HepG2 (cell line): ENCODE data around the gene NPBWR2. TPM values are rescaled to one million over a fixed set of nuclear protein-coding genes. Genes with fewer than 3 reads are reported as not detected.
A peak's percentile ranks its signal among the peaks of the same experiment; 100 is the strongest.

Experiments
- ATAD3A ChIP-seq: sonication (generic); formaldehyde crosslinking; IDR thresholded peaks from 2 replicates; pipeline ENCODE4 v1.4.0; 2020; ENCODE audit warnings: missing genetic modification reagents
- ATF1 ChIP-seq: IDR thresholded peaks from 2 replicates; pipeline ENCODE4 v1.6.1; 2016; ENCODE audit warnings: mild to moderate bottlenecking, control low read depth
- CAMTA2 ChIP-seq: sonication (generic); formaldehyde crosslinking; IDR thresholded peaks from 2 replicates; pipeline ENCODE4 v1.4.0; 2020; ENCODE audit warnings: mild to moderate bottlenecking, missing genetic modification reagents, borderline replicate concordance
- E2F1 ChIP-seq: sonication (generic); formaldehyde crosslinking; IDR thresholded peaks from 2 replicates; pipeline ENCODE4 v1.5.0; 2020; ENCODE audit warnings: missing genetic modification reagents
- ETV6 ChIP-seq: sonication (generic); formaldehyde crosslinking; conservative IDR thresholded peaks from 2 replicates; pipeline ENCODE4 v1.4.0; 2020; ENCODE audit warnings: missing genetic modification reagents
- HDAC1 ChIP-seq: sonication (generic); formaldehyde crosslinking; IDR thresholded peaks from 2 replicates; pipeline ENCODE4 v1.5.1; 2020; ENCODE audit warnings: mild to moderate bottlenecking, missing genetic modification reagents
- HMG20B ChIP-seq: conservative IDR thresholded peaks from 2 replicates; pipeline ENCODE4 v1.6.1; 2016; ENCODE audit warnings: missing genetic modification reagents, missing compliant biosample characterization
- MEIS2 ChIP-seq: sonication (generic); formaldehyde crosslinking; IDR thresholded peaks from 2 replicates; pipeline ENCODE4 v1.9.0; 2021; ENCODE audit warnings: mild to moderate bottlenecking, missing genetic modification reagents
- MIER2 ChIP-seq: IDR thresholded peaks from 2 replicates; pipeline ENCODE4 v1.6.1; 2016; ENCODE audit warnings: missing biosample characterization, missing genetic modification reagents
- NFKBIZ ChIP-seq: IDR thresholded peaks from 2 replicates; pipeline ENCODE4 v1.6.1; 2018; ENCODE audit warnings: missing genetic modification reagents, missing compliant biosample characterization
- PAX8 ChIP-seq: sonication (generic); formaldehyde crosslinking; IDR thresholded peaks from 2 replicates; pipeline ENCODE4 v1.8.0; 2022; ENCODE audit warnings: mild to moderate bottlenecking, missing genetic modification reagents, borderline replicate concordance
- RFX5 ChIP-seq: IDR thresholded peaks from 2 replicates; pipeline ENCODE4 v1.6.1; 2011; ENCODE audit warnings: low read depth, low read length, improper control_type of control experiment
- RFXAP ChIP-seq: sonication (generic); formaldehyde crosslinking; IDR thresholded peaks from 2 replicates; pipeline ENCODE4 v1.4.0; 2020; ENCODE audit warnings: missing genetic modification reagents, borderline replicate concordance
- SMC3 ChIP-seq: IDR thresholded peaks from 2 replicates; pipeline ENCODE4 v1.6.1; 2011; ENCODE audit warnings: low read length, improper control_type of control experiment
- SRF ChIP-seq: IDR thresholded peaks from 2 replicates; pipeline ENCODE4 v1.6.1; 2011; ENCODE audit warnings: mild to moderate bottlenecking, low read depth, low read length, moderate library complexity
- TBX2 ChIP-seq: sonication (generic); formaldehyde crosslinking; IDR thresholded peaks from 2 replicates; pipeline ENCODE4 v1.5.0; 2020; ENCODE audit warnings: missing genetic modification reagents, mild to moderate bottlenecking, borderline replicate concordance
- TRIM24 ChIP-seq: sonication (generic); formaldehyde crosslinking; IDR thresholded peaks from 2 replicates; pipeline ENCODE4 v1.8.0; 2022; ENCODE audit warnings: mild to moderate bottlenecking, missing genetic modification reagents
- ZFP62 ChIP-seq: sonication (generic); formaldehyde crosslinking; IDR thresholded peaks from 2 replicates; pipeline ENCODE4 v1.4.0; 2020; ENCODE audit warnings: missing genetic modification reagents
- ZNF546 ChIP-seq: sonication (generic); formaldehyde crosslinking; conservative IDR thresholded peaks from 2 replicates; pipeline ENCODE4 v1.8.1; 2023; ENCODE audit warnings: mild to moderate bottlenecking, missing genetic modification reagents
- ZNF577 ChIP-seq: sonication (generic); formaldehyde crosslinking; IDR thresholded peaks from 2 replicates; pipeline ENCODE4 v1.4.0; 2020; ENCODE audit warnings: mild to moderate bottlenecking, low read depth, missing genetic modification reagents, borderline replicate concordance
- ZNF589 ChIP-seq: sonication (generic); formaldehyde crosslinking; conservative IDR thresholded peaks from 2 replicates; pipeline ENCODE4 v1.8.0; 2022; ENCODE audit warnings: mild to moderate bottlenecking, moderate library complexity, missing genetic modification reagents
- polyA plus RNA-seq, 8 experiments: library from polyadenylated mRNA; depleted of rRNA in 3 of 8; stranded (reverse) in 7 of 8; unstranded in 1 of 8; fragments of >200 nt; fragmentation: Illumina TruSeq in 4 of 8; extraction: Trizol in 4 of 8; gene quantifications; 2 replicates each; pipeline versions ENCODE4 v1.2.1 to v1.2.3, GENCODE V29; 2011 to 2016; ENCODE audit warnings: low read depth in 4 of 8, missing spikeins in 1 of 8, mixed read lengths in 1 of 8; ENCODE audit not compliant: insufficient read depth in 1 of 8
- total RNA-seq, 5 experiments: library from RNA; depleted of rRNA; stranded (reverse); fragments of >200 nt; fragmentation: Illumina TruSeq; extraction: Trizol; gene quantifications; 2 replicates each; pipeline ENCODE4 v1.2.3, GENCODE V29; 2016; ENCODE audit warnings: low read depth in 1 of 5
- TF ChIP-seq, protein P1 (sequence below): sonication (generic); formaldehyde crosslinking; IDR thresholded peaks from 2 replicates; pipeline ENCODE4 v1.5.0; 2020; ENCODE audit warnings: missing genetic modification reagents
- TF ChIP-seq, protein P2 (sequence below): sonication (generic); formaldehyde crosslinking; IDR thresholded peaks from 2 replicates; pipeline ENCODE4 v1.4.0; 2020; ENCODE audit warnings: missing genetic modification reagents, borderline replicate concordance
- TF ChIP-seq, protein P3 (sequence below): sonication (generic); formaldehyde crosslinking; IDR thresholded peaks from 2 replicates; pipeline ENCODE4 v1.8.1; 2023; ENCODE audit warnings: mild to moderate bottlenecking, missing genetic modification reagents

NPBWR2 gene
- total and polyA plus RNA-seq, 2 of the 13 experiments (the other 11 are each of a cell fraction or from before 2014, with no cell fraction given): not detected

- TF ChIP-seq ZFP62 (no peak), NFKBIZ (CRISPR knock-in tag) (no peak), ZNF546 (CRISPR knock-in tag) (peak; percentile 64; the same call in 1 of the 2 replicates), PAX8 (CRISPR knock-in tag) (0 out of 2 replicates have a peak, but pooled peaks have one; percentile 59), ATF1 (no peak), ZNF589 (no peak), MIER2 (CRISPR knock-in tag) (no peak; the same call in 1 of the 2 replicates), SRF (no peak), RFX5 (no peak), RFXAP (no peak; the same call in 1 of the 2 replicates), TRIM24 (CRISPR knock-in tag) (no peak; the same call in 1 of the 2 replicates), HMG20B (0 out of 2 replicates have a peak, but pooled peaks have one; percentile 7), SMC3 (no peak), CAMTA2 (CRISPR knock-in tag) (peak; percentile 80; the same call in 1 of the 2 replicates), ZNF577 (CRISPR knock-in tag) (no peak), E2F1 (CRISPR knock-in tag) (no peak), TBX2 (CRISPR knock-in tag) (no peak), ATAD3A (CRISPR knock-in tag) (no peak), MEIS2 (CRISPR knock-in tag) (peak; percentile 34; the same call in 1 of the 2 replicates), ETV6 (CRISPR knock-in tag) (no peak; the same call in 1 of the 2 replicates), HDAC1 (CRISPR knock-in tag) (0 out of 2 replicates have a peak, but pooled peaks have one; percentile 31)
- TF ChIP-seq, protein P1, sequence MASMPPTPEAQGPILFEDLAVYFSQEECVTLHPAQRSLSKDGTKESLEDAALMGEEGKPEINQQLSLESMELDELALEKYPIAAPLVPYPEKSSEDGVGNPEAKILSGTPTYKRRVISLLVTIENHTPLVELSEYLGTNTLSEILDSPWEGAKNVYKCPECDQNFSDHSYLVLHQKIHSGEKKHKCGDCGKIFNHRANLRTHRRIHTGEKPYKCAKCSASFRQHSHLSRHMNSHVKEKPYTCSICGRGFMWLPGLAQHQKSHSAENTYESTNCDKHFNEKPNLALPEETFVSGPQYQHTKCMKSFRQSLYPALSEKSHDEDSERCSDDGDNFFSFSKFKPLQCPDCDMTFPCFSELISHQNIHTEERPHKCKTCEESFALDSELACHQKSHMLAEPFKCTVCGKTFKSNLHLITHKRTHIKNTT: 0 out of 2 replicates have a peak, but pooled peaks have one; percentile 39
- TF ChIP-seq, protein P2, sequence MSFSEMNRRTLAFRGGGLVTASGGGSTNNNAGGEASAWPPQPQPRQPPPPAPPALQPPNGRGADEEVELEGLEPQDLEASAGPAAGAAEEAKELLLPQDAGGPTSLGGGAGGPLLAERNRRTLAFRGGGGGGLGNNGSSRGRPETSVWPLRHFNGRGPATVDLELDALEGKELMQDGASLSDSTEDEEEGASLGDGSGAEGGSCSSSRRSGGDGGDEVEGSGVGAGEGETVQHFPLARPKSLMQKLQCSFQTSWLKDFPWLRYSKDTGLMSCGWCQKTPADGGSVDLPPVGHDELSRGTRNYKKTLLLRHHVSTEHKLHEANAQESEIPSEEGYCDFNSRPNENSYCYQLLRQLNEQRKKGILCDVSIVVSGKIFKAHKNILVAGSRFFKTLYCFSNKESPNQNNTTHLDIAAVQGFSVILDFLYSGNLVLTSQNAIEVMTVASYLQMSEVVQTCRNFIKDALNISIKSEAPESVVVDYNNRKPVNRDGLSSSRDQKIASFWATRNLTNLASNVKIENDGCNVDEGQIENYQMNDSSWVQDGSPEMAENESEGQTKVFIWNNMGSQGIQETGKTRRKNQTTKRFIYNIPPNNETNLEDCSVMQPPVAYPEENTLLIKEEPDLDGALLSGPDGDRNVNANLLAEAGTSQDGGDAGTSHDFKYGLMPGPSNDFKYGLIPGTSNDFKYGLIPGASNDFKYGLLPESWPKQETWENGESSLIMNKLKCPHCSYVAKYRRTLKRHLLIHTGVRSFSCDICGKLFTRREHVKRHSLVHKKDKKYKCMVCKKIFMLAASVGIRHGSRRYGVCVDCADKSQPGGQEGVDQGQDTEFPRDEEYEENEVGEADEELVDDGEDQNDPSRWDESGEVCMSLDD (CRISPR knock-in tag): peak; percentile 71; the same call in 1 of the 2 replicates
- TF ChIP-seq, protein P3, sequence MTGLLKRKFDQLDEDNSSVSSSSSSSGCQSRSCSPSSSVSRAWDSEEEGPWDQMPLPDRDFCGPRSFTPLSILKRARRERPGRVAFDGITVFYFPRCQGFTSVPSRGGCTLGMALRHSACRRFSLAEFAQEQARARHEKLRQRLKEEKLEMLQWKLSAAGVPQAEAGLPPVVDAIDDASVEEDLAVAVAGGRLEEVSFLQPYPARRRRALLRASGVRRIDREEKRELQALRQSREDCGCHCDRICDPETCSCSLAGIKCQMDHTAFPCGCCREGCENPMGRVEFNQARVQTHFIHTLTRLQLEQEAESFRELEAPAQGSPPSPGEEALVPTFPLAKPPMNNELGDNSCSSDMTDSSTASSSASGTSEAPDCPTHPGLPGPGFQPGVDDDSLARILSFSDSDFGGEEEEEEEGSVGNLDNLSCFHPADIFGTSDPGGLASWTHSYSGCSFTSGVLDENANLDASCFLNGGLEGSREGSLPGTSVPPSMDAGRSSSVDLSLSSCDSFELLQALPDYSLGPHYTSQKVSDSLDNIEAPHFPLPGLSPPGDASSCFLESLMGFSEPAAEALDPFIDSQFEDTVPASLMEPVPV: no peak
Measured at GRCh38 chr20:64079273-64080012, 27.9 kb downstream of the NPBWR2 start, which contains the start of gene RGS19 (continued).
